Testis (tissue), 3 donors: Measurements from ENCODE around the gene LRRFIP1. TPM values are rescaled to one million over a fixed set of nuclear protein-coding genes. Genes with fewer than 3 reads are reported as not detected.

Experiments used
- DNase-seq: peaks from one replicate; pipeline ENCODE4 v3.0.0-alpha.2; 2019
- H3K27ac ChIP-seq, 2 donors: fragments of 200-600 bp; sonication (generic); one replicate each; pipeline ENCODE4 v1.5.1; 2019
- H3K27me3 ChIP-seq: fragments of 200-600 bp; sonication (generic); one replicate; pipeline ENCODE4 v1.5.1; 2019
- H3K36me3 ChIP-seq: fragments of 200-600 bp; sonication (generic); one replicate; pipeline ENCODE4 v1.5.1; 2017; ENCODE audit warnings: low read depth; ENCODE audit errors: missing control alignments
- H3K4me1 ChIP-seq: fragments of 200-600 bp; sonication (generic); one replicate; pipeline ENCODE4 v1.5.1; 2019
- H3K4me3 ChIP-seq, 2 donors: fragments of 200-600 bp; sonication (generic); one replicate each; pipeline ENCODE4 v1.5.1; 2017 to 2019
- H3K9me3 ChIP-seq: fragments of 200-600 bp; sonication (generic); one replicate; pipeline ENCODE4 v1.5.1; 2017
- CTCF ChIP-seq, 3 experiments: fragments of 450-650 bp in 2 of 3; fragments of 200-600 bp in 1 of 3; sonication (generic) in 1 of 3; IDR thresholded peaks; one replicate each; pipeline ENCODE4 v1.5.1; 2016 to 2019; ENCODE audit warnings: antibody characterized with exemption in 3 of 3, mild to moderate bottlenecking in 2 of 3, moderate library complexity in 1 of 3
- POLR2A ChIP-seq: fragments of 450-650 bp; IDR thresholded peaks from one replicate; pipeline ENCODE4 v1.6.1; 2017; ENCODE audit warnings: antibody characterized with exemption, mild to moderate bottlenecking, moderate library complexity
- WGBS, 2 donors: methylation state at CpG; one replicate each; pipeline ENCODE4 v1.1.5; 2018; 5-methylcytosine and 5-hydroxymethylcytosine counted together
- intact Hi-C: fragments of 100-400 bp; cut with DNase I; formaldehyde crosslinking; loops from one replicate; pipeline ENCODE4 v1.15.1; 2023; ENCODE audit warnings: low total_unique reads
- polyA plus RNA-seq: library from polyadenylated mRNA; stranded (reverse); fragments of 350-450 nt; fragmentation: Illumina TruSeq; extraction: RNeasy Lipid Tissue Mini Kit (QIAGEN cat#74804); gene quantifications from one replicate; pipeline ENCODE4 v1.2.3, GENCODE V29; 2014; ENCODE audit warnings: low read depth, low replicate concordance; ENCODE audit not compliant: insufficient read depth
- total RNA-seq, 2 donors: library from RNA; depleted of rRNA; stranded (reverse); fragments of >200 nt; gene quantifications; one replicate each; pipeline ENCODE4 v1.2.3, GENCODE V29; 2016

LRRFIP1 gene
- total and polyA plus RNA-seq, 3 donors from 2014 or later: 17.4 to 33.5 (median 25.5) TPM

GRCh38 chr2:237583385-237584295 is 43.7 kb upstream of the LRRFIP1 start:
- WGBS, 2 donors: 77 to 91% methylated on average over 12 to 19 of the region's 19 CpGs
- Histone ChIP-seq H3K27ac (no peak overlapping the region), H3K4me1 (peaks cover 10% of the 10 kb centered on the region), H3K9me3 (no peaks in the 10 kb centered on the region), H3K4me3 (no peak overlapping the region), H3K27me3 (no peaks in the 10 kb centered on the region), H3K36me3 (no peaks in the 10 kb centered on the region)
- TF ChIP-seq POLR2A: no peak
- TF ChIP-seq CTCF (IDR thresholded peaks at IDR 0.05): no peak
- intact Hi-C loops: loop anchor here (5.0 kb wide), 1 partner anchor 169 kb away; no protein-coding TSS in a partner anchor
- no peak for DNase-seq

DNA sequence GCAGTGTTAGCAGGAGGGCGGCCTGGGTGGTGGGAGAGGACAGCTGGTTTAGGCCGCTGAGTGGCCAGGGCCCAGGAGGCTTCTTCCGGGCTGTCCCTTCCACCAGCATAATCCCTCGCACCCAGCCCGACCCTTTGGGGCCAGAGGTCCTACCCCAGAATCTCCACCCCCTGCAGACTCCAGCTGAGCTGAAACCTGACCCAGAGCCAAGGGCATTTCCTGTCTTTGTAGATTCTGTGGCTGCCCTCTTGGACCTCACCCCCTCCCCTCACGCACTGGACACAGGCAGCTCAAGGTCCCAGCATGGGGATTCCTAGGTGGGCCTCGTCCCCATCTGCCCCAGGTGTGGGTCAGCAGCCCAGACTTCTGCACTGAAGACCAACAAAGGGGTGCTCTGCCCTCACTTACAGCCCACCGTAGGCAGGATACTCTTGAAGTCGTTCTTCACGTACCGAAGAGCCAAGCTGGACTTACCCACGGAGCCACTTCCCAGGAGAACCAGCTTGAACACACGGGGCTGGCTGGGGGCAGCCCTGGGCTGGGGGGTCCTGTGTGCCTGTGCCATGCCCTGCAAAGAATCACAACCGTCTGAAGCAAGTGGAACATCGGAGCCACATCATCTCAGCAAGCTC is 41.7 kb upstream of the LRRFIP1 start:
- H3K9me3 ChIP-seq: no peaks in the 10 kb centered on the region
- no peak overlapping the region for H3K27ac ChIP-seq
- no peaks in the 10 kb centered on the region for H3K27me3 ChIP-seq
- H3K4me1 ChIP-seq: peaks cover 10% of the 10 kb centered on the region
- no peak overlapping the region for H3K4me3 ChIP-seq
- no peak for DNase-seq
- WGBS, 2 donors: 82 to 88% methylated on average over 15 of the region's 15 CpGs
- intact Hi-C loops: no loop called here
- H3K36me3 ChIP-seq: no peaks in the 10 kb centered on the region
- TF ChIP-seq POLR2A (no peak), CTCF (IDR thresholded peaks at IDR 0.05) (no peak)

DNA sequence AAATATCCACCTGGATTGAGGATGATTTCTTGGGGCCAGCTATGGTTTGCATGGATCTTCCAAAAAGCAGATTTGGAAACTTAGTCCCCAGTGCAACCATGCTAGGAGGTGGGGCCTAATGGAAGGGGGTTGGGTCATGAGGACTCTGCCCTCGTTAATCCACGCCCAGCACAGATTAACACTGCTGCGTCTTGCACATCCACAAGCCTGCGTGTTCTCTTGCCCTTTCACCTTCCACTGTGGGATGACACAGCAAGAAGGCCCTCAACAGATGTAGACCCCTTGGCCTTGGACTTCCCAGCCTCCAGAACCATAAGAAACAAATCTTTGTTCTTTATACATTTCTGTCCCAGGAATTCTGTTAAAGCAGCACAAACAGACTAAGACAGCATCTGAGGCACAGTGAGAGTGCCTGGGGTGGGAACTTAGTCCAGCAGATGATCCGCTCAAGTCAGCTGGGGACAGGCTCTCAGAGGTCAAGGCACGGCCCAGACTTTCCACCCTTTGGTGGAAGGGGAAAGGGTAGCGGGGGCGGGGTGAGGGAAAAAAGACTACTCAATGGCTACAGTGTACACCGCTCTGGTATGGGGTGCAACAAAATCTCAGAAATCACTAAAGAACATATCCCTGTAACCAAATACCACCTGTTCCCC is 39.2 kb upstream of the LRRFIP1 start:
- Histone ChIP-seq H3K4me3 (no peak overlapping the region), H3K27me3 (no peaks in the 10 kb centered on the region), H3K27ac (no peak overlapping the region), H3K9me3 (no peaks in the 10 kb centered on the region), H3K4me1 (peaks cover 4% of the 10 kb centered on the region), H3K36me3 (no peaks in the 10 kb centered on the region)
- TF ChIP-seq POLR2A (no peak), CTCF (IDR thresholded peaks at IDR 0.05) (no peak)
- intact Hi-C loops: no loop called here
- DNase-seq: no peak
- WGBS, 2 donors: 88 to 93% methylated on average over 9 of the region's 9 CpGs

- Histone ChIP-seq H3K9me3 (no peaks in the 10 kb centered on the region), H3K27ac (no peak within 1 kb of the TSS), H3K4me3 (no peak within 1 kb of the TSS), H3K27me3 (no peaks in the 10 kb centered on the region), H3K4me1 (peaks cover 12% of the 10 kb centered on the region), H3K36me3 (no peaks in the 10 kb centered on the region)
- intact Hi-C loops: no loop called here
- WGBS, 2 donors: 52% methylated on average over 15 to 16 of the region's 16 CpGs
- DNase-seq: no peak
- TF ChIP-seq POLR2A: no peak
- no peak for TF ChIP-seq CTCF (IDR thresholded peaks at IDR 0.05)
Observed at GRCh38 chr2:237590272-237591140, 36.9 kb upstream of the LRRFIP1 start, which contains the start of gene RAB17. Gene RAB17 (minus strand): TSS chr2:237590734. CDS start chr2:237586154, 4,580 bp downstream.
